H1 (cell line): ENCODE measurements around the gene NOP9. TPM values are rescaled to one million over a fixed set of nuclear protein-coding genes. Genes with fewer than 3 reads are reported as not detected.

Experiments
- CTCF ChIA-PET: fragments of 300-600 bp; sonication (Branson Sonifier 250); formaldehyde crosslinking; loops from one replicate; lab custom pipeline; 2021; ENCODE audit not compliant: partially characterized antibody; lab: Charles Lee
- POLR2A ChIA-PET: fragments of 300-600 bp; sonication (Branson Sonifier 250); formaldehyde crosslinking; loops from one replicate; lab custom pipeline; 2021; ENCODE audit warnings: inconsistent platforms; ENCODE audit not compliant: partially characterized antibody; lab: Charles Lee
- DNase-seq, 2 experiments: peaks; one replicate each; pipeline versions ENCODE4 v3.0.0 to v3.0.0-alpha.2; 2010 to 2022; ENCODE audit warnings: low spot score in 2 of 2, low read depth in 1 of 2, mixed read lengths in 1 of 2
- FAIRE-seq: peaks from 2 replicates; lab custom pipeline; 2011; peaks lifted over from hg19 to GRCh38; lab: Jason Lieb, UNC
- H2AFZ ChIP-seq: 2 replicates; pipeline ENCODE4 v1.8.1; 2012; ENCODE audit warnings: low read length, inconsistent platforms
- H2AK5ac ChIP-seq: 2 replicates; pipeline ENCODE4 v1.6.1; 2013; ENCODE audit warnings: low read depth, low read length
- H2BK120ac ChIP-seq: replicated peaks from 2 replicates; pipeline ENCODE3; 2013; ENCODE audit warnings: low read depth, low read length, inconsistent platforms
- H2BK12ac ChIP-seq: 2 replicates; pipeline ENCODE4 v1.6.1; 2013; ENCODE audit warnings: low read depth, low read length
- H2BK15ac ChIP-seq: 2 replicates; pipeline ENCODE4 v1.6.1; 2013; ENCODE audit warnings: low read length
- H2BK20ac ChIP-seq: 2 replicates; pipeline ENCODE4 v1.6.1; 2013; ENCODE audit warnings: low read length
- H2BK5ac ChIP-seq: 2 replicates; pipeline ENCODE4 v1.6.1; 2013; ENCODE audit warnings: low read depth, low read length
- H3K14ac ChIP-seq: 2 replicates; pipeline ENCODE4 v1.6.1; 2013; ENCODE audit warnings: inconsistent platforms; ENCODE audit not compliant: insufficient read length
- H3K18ac ChIP-seq: 2 replicates; pipeline ENCODE4 v1.6.1; 2013; ENCODE audit warnings: low read length; ENCODE audit errors: extremely low read depth
- H3K23ac ChIP-seq: 2 replicates; pipeline ENCODE4 v1.6.1; 2013; ENCODE audit warnings: inconsistent platforms; ENCODE audit not compliant: insufficient read length
- H3K23me2 ChIP-seq: 2 replicates; pipeline ENCODE4 v1.6.1; 2013; ENCODE audit warnings: low read depth, low read length
- H3K27ac ChIP-seq: 2 replicates; pipeline ENCODE4 v1.6.1; 2011; ENCODE audit warnings: low read depth, low read length, inconsistent platforms
- H3K27me3 ChIP-seq, 4 experiments: replicated peaks in 1 of 4; 1 replicate in 1 of 4; 2 replicates in 3 of 4; pipeline versions ENCODE4 v1.6.1 to v1.8.1; 2011 to 2013; ENCODE audit warnings: low read length in 3 of 4, mild to moderate bottlenecking in 3 of 4, inconsistent platforms in 2 of 4, mixed read lengths in 2 of 4, moderate library complexity in 1 of 4; ENCODE audit not compliant: control insufficient read depth in 3 of 4, insufficient read depth in 3 of 4; ENCODE audit errors: extremely low read depth in 1 of 4
- H3K36me3 ChIP-seq, 4 experiments: 2 replicates each; pipeline versions ENCODE4 v1.6.1 to v1.8.1; 2011 to 2013; ENCODE audit warnings: mild to moderate bottlenecking in 4 of 4, low read length in 3 of 4, moderate library complexity in 2 of 4, control low read depth in 1 of 4, inconsistent platforms in 1 of 4; ENCODE audit not compliant: insufficient read depth in 4 of 4, control insufficient read depth in 2 of 4
- H3K4ac ChIP-seq: replicated peaks from 2 replicates; pipeline ENCODE3; 2013; ENCODE audit warnings: low read length, low read depth, mixed read lengths, inconsistent platforms; ENCODE audit not compliant: insufficient read length
- H3K4me1 ChIP-seq, 4 experiments: replicated peaks in 1 of 4; 1 replicate in 1 of 4; 2 replicates in 3 of 4; pipeline versions ENCODE4 v1.6.1 to v1.8.1; 2011 to 2013; ENCODE audit warnings: low read length in 3 of 4, inconsistent platforms in 2 of 4, mixed read lengths in 1 of 4; ENCODE audit not compliant: insufficient read depth in 4 of 4, control insufficient read depth in 3 of 4
- H3K4me2 ChIP-seq, 2 experiments: 2 replicates each; pipeline versions ENCODE4 v1.6.1 to v1.8.1; 2011 to 2013; ENCODE audit warnings: low read depth in 2 of 2, low read length in 2 of 2, control low read depth in 1 of 2, inconsistent platforms in 1 of 2, mild to moderate bottlenecking in 1 of 2; ENCODE audit not compliant: insufficient read depth in 1 of 2
- H3K4me3 ChIP-seq, 4 experiments: fragments of 200-600, 300-600 bp in 1 of 4; sonication (generic), shearing (Covaris generic), sonication (Bioruptor Twin) in 1 of 4; 2 replicates each; pipeline versions ENCODE4 v1.5.1 to v1.8.1; 2011 to 2016; ENCODE audit warnings: low read length in 4 of 4, low read depth in 3 of 4, control low read depth in 2 of 4, inconsistent platforms in 2 of 4, mild to moderate bottlenecking in 2 of 4, mixed read lengths in 1 of 4, moderate library complexity in 1 of 4; ENCODE audit not compliant: insufficient read depth in 2 of 4; ENCODE audit errors: extremely low read depth in 1 of 4
- H3K56ac ChIP-seq: replicated peaks from 2 replicates; pipeline ENCODE3; 2013; ENCODE audit warnings: low read depth, mild to moderate bottlenecking, mixed read lengths, low read length, inconsistent platforms; ENCODE audit not compliant: insufficient read length
- H3K79me1 ChIP-seq: 2 replicates; pipeline ENCODE4 v1.6.1; 2013; ENCODE audit warnings: low read depth, low read length, control low read depth
- H3K79me2 ChIP-seq, 2 experiments: 2 replicates each; pipeline versions ENCODE4 v1.6.1 to v1.8.1; 2012 to 2013; ENCODE audit warnings: low read length in 2 of 2, mild to moderate bottlenecking in 2 of 2, inconsistent platforms in 1 of 2; ENCODE audit not compliant: insufficient read depth in 2 of 2, control insufficient read depth in 1 of 2
- H3K9ac ChIP-seq, 4 experiments: replicated peaks in 1 of 4; 1 replicate in 1 of 4; 2 replicates in 3 of 4; pipeline versions ENCODE4 v1.6.1 to v1.8.1; 2011 to 2013; ENCODE audit warnings: low read depth in 3 of 4, low read length in 3 of 4, control low read depth in 2 of 4, mild to moderate bottlenecking in 2 of 4, moderate library complexity in 2 of 4, inconsistent platforms in 1 of 4; ENCODE audit errors: extremely low read depth in 1 of 4
- H3K9me3 ChIP-seq, 2 experiments: 2 replicates each; pipeline versions ENCODE4 v1.6.1 to v1.8.1; 2012 to 2013; ENCODE audit warnings: mild to moderate bottlenecking in 2 of 2, moderate library complexity in 2 of 2, control low read depth in 1 of 2, inconsistent platforms in 1 of 2, low read depth in 1 of 2, low read length in 1 of 2, mixed read lengths in 1 of 2; ENCODE audit not compliant: insufficient read depth in 2 of 2
- H4K20me1 ChIP-seq, 2 experiments: replicated peaks in 1 of 2; 2 replicates each; pipeline versions ENCODE3 to v1.8.1; 2011 to 2013; ENCODE audit warnings: inconsistent platforms in 2 of 2, low read length in 2 of 2, mild to moderate bottlenecking in 1 of 2; ENCODE audit not compliant: insufficient read depth in 2 of 2, control insufficient read depth in 1 of 2
- H4K5ac ChIP-seq: 2 replicates; pipeline ENCODE4 v1.6.1; 2013; ENCODE audit warnings: low read length, low read depth, mixed read lengths, inconsistent platforms; ENCODE audit not compliant: insufficient read length
- H4K8ac ChIP-seq: 2 replicates; pipeline ENCODE4 v1.8.0; 2013; ENCODE audit warnings: mild to moderate bottlenecking, moderate library complexity, low read length, inconsistent platforms; ENCODE audit not compliant: insufficient read depth; ENCODE audit errors: extremely low read depth
- H4K91ac ChIP-seq: replicated peaks from 2 replicates; pipeline ENCODE3; 2013; ENCODE audit warnings: low read length, mixed read lengths, inconsistent platforms; ENCODE audit not compliant: insufficient read length
- ATF3 ChIP-seq: IDR thresholded peaks from 2 replicates; pipeline ENCODE4 v1.6.1; 2011; ENCODE audit warnings: low read depth, mild to moderate bottlenecking, low read length; ENCODE audit not compliant: insufficient read depth
- CEBPB ChIP-seq: IDR thresholded peaks from 2 replicates; pipeline ENCODE4 v1.6.1; 2012; ENCODE audit warnings: low read depth, low read length
- CREB1 ChIP-seq: IDR thresholded peaks from 2 replicates; pipeline ENCODE4 v1.6.1; 2012; ENCODE audit warnings: inconsistent platforms
- GABPA ChIP-seq: IDR thresholded peaks from 2 replicates; pipeline ENCODE4 v1.6.1; 2011; ENCODE audit warnings: mild to moderate bottlenecking, low read length, moderate library complexity, borderline replicate concordance; ENCODE audit not compliant: insufficient read depth
- KDM1A ChIP-seq: fragments of 200-600, 300-600 bp; sonication (generic); IDR thresholded peaks from 2 replicates; pipeline ENCODE4 v1.7.1; 2016; ENCODE audit warnings: mild to moderate bottlenecking, low read length, borderline replicate concordance
- KDM4A ChIP-seq: IDR thresholded peaks from one replicate; pipeline ENCODE4 v1.7.1; 2012; ENCODE audit warnings: low read depth, mild to moderate bottlenecking, moderate library complexity, low read length, inconsistent platforms; ENCODE audit not compliant: severe bottlenecking
- KDM5A ChIP-seq: fragments of 200-600 bp; IDR thresholded peaks from 2 replicates; pipeline ENCODE4 v1.7.1; 2012; ENCODE audit warnings: mild to moderate bottlenecking, low read length, inconsistent platforms, mixed read lengths
- POLR2A ChIP-seq, 2 experiments: IDR thresholded peaks; 1 replicate in 1 of 2; 2 replicates in 1 of 2; pipeline ENCODE4 v1.6.1; 2011; ENCODE audit warnings: low read depth in 2 of 2, low read length in 2 of 2, mild to moderate bottlenecking in 2 of 2; ENCODE audit errors: control extremely low read depth in 1 of 2
- POLR2AphosphoS5 ChIP-seq: IDR thresholded peaks from 2 replicates; pipeline ENCODE4 v1.6.1; 2011; ENCODE audit warnings: low read depth, low read length
- RFX5 ChIP-seq: IDR thresholded peaks from 2 replicates; pipeline ENCODE4 v1.6.1; 2011; ENCODE audit warnings: low read depth, low read length, improper control_type of control experiment, borderline replicate concordance
- SAP30 ChIP-seq: fragments of 300-600 bp; sonication (generic); IDR thresholded peaks from 2 replicates; pipeline ENCODE4 v1.7.1; 2012; ENCODE audit warnings: low read length, moderate library complexity, mild to moderate bottlenecking, inconsistent platforms; ENCODE audit not compliant: insufficient read depth, insufficient replicate concordance
- SP4 ChIP-seq: IDR thresholded peaks from 2 replicates; pipeline ENCODE4 v1.6.1; 2012; ENCODE audit warnings: low read length, inconsistent platforms
- SRF ChIP-seq: IDR thresholded peaks from 2 replicates; pipeline ENCODE4 v1.6.1; 2011; ENCODE audit warnings: mild to moderate bottlenecking, low read depth, low read length, moderate library complexity
- TAF1 ChIP-seq: IDR thresholded peaks from 2 replicates; pipeline ENCODE4 v1.6.1; 2011; ENCODE audit warnings: mild to moderate bottlenecking, low read depth, low read length
- TCF12 ChIP-seq: IDR thresholded peaks from 2 replicates; pipeline ENCODE4 v1.6.1; 2011; ENCODE audit warnings: low read depth, mild to moderate bottlenecking, low read length
- WGBS, 2 experiments: shearing (Covaris generic) in 1 of 2; methylation state at CpG; one replicate each; pipeline versions ENCODE4 v1.1.6 to v1.1.7; 2013 to 2015; ENCODE audit warnings: low lambda C conversion rate in 2 of 2, mixed read lengths in 2 of 2, inconsistent platforms in 1 of 2, low coverage in 1 of 2, missing lambda C conversion rate in 1 of 2; ENCODE audit not compliant: insufficient replicate concordance in 2 of 2, insufficient coverage in 1 of 2, insufficient read length in 1 of 2; ENCODE audit errors: extremely low coverage in 1 of 2, missing lambda C conversion rate in 1 of 2; 5-methylcytosine and 5-hydroxymethylcytosine counted together
- polyA plus RNA-seq, 7 experiments: library from polyadenylated mRNA; depleted of rRNA in 3 of 7; stranded (reverse) in 5 of 7; unstranded in 2 of 7; fragments of >200 nt in 5 of 7; fragments of 200-250 nt in 2 of 7; gene quantifications; 1 replicate in 5 of 7; 2 replicates in 1 of 7; 4 replicates in 1 of 7; pipeline versions ENCODE4 v1.2.1 to v1.2.3, GENCODE V29; 2011 to 2013; ENCODE audit warnings: missing spikeins in 2 of 7, mixed read lengths in 2 of 7
- total RNA-seq: library from RNA; stranded (reverse); fragmentation: NEBNext Ultra II Directional; extraction: Animal tissue kit (Norgen Biotek cat#: 25700); gene quantifications from 2 replicates; pipeline ENCODE4 v1.2.1, GENCODE V29; 2021

NOP9 gene
- total and polyA plus RNA-seq, 2 of the 8 experiments (the other 6 are each of a cell fraction or from before 2014, with no cell fraction given) = 17.8 to 34.8 TPM

GRCh38 chr14:24327303-24327702 lies 27.7 kb downstream of the NOP9 start:
- Histone ChIP-seq H4K91ac (no peak overlapping the region), H3K23me2 (peaks cover under 1% of the 10 kb centered on the region), H3K4me1 (peaks cover 0 to 4% (median under 1%) of the 10 kb centered on the region in 4 experiments; a peak in 4 of 7 replicates), H3K79me1 (no peaks in the 10 kb centered on the region), H4K5ac (no peak overlapping the region), H3K14ac (no peak overlapping the region), H2BK20ac (no peak overlapping the region), H2BK12ac (no peak overlapping the region), H3K4me3 (no peak overlapping the region), H2BK5ac (no peak overlapping the region), H3K9ac (no peak overlapping the region), H3K27ac (no peak overlapping the region), H3K4ac (no peak overlapping the region), H3K56ac (no peak overlapping the region), H3K18ac (no peak overlapping the region), H4K8ac (peak overlapping the region; percentile 71; the same call in 1 of the 2 replicates), H2BK15ac (0 out of 2 replicates have a peak overlapping the region, but pooled peaks have one; percentile 16), H4K20me1 (no peaks in the 10 kb centered on the region), H2AK5ac (no peak overlapping the region), H3K27me3 (peaks cover 0 to 44% (median 13%) of the 10 kb centered on the region in 4 experiments; a peak in 5 of 7 replicates), H3K4me2 (no peak overlapping the region), H3K9me3 (no peaks in the 10 kb centered on the region), H3K79me2 (no peaks in the 10 kb centered on the region), H2BK120ac (no peak overlapping the region), H2AFZ (no peak overlapping the region), H3K23ac (no peak overlapping the region), H3K36me3 (no peaks in the 10 kb centered on the region)
- FAIRE-seq (no peak), DNase-seq (no peak)
- WGBS, 2 experiments = 86% methylated on average over 2 of the region's 2 CpGs; no CpG with 5 or more reads in 1 of the 2 experiments
- CTCF ChIA-PET = interaction anchor here (0.9 to 27.8 kb wide), 11 partner anchors 10 to 127 kb away, joined by 3 to 664 read pairs (median 4); partner anchors contain the start of genes CBLN3, CIDEB, KHNYN and LTB4R
- POLR2A ChIA-PET = interaction anchor here (0.6 to 1.4 kb wide), 2 partner anchors 10 to 100 kb away, joined by 3 read pairs; no protein-coding TSS in a partner anchor
- TF ChIP-seq KDM1A (no peak), SAP30 (no peak), KDM4A (no peak), POLR2A (IDR thresholded peaks at IDR 0.05; ENCODE audit: control extremely low read depth in 1 of 2, low read depth in 2 of 2, low read length in 2 of 2) (no peak), KDM5A (no peak), CREB1 (no peak), RFX5 (no peak), ATF3 (no peak), TAF1 (no peak), SRF (no peak), TCF12 (no peak), POLR2AphosphoS5 (no peak), CEBPB (no peak), SP4 (no peak), GABPA (no peak)
